ENCODE measurements around the gene KLRC1.
"Not testable (repeated sequence)": the region's sequence is repeated elsewhere in the genome, so short reads cannot be mapped to it uniquely, and the experiment has no call there.

The KLRC1 gene

GRCh38 chr12:10409392-10409791 lies 43.8 kb downstream of the KLRC1 start, which contains the start of gene KLRC4:
Gene KLRC4, minus strand, starts transcription at chr12:10409757. Its CDS starts 182 bp downstream, at chr12:10409575.
- DNase-seq = no peak

GRCh38 chr12:10408842-10409241 lies 44.3 kb downstream of the KLRC1 start:
- DNase-seq = no peak

- DNase-seq = no peak
Observed at GRCh38 chr12:10406725-10407124, 46.5 kb downstream of the KLRC1 start.

DNA sequence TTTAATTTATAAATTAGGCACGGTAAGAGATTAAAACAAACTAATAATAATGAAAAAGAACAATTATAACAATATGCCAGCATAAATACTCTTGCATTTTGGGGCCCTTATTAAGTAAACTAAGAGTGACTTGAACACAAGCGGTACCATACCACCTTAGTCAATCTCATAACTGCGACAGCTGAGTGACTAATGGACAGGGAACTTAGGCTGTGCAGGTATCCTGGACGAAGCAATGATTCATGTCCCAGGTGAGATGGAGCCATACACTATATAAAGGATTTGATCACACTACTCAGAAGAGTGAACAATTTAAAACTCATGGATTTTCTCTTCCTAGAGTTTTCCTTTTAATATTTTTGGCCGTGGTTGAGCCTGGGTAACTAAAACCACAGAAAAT lies 47.9 kb downstream of the KLRC1 start:
- no peak for DNase-seq

- DNase-seq = no peak
Observed at GRCh38 chr12:10404798-10405197, 48.4 kb downstream of the KLRC1 start.

DNA sequence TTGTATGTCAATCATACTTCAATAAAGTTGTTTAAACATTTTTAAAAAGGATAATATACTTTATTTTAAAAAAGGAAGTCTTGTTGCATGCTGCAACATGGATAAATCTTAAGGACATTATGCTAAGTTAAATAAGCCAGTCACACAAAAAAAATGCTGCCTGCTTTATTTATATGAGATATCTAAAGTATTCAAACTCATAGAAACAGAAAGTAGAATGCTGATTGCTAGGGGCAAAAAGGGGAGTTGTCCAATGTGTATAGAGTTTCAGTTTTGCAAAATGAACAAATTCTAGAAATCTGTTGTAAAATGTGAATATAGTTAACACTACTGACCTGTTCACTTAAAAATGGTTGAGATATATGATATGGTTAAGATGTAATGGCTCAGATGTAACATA lies 52.3 kb downstream of the KLRC1 start:
- DNase-seq = no peak

- no peak for DNase-seq
Observed at GRCh38 chr12:10398168-10398567, 55.0 kb downstream of the KLRC1 start.

GRCh38 chr12:10397296-10397695 lies 55.9 kb downstream of the KLRC1 start:
- DNase-seq = no peak

DNA sequence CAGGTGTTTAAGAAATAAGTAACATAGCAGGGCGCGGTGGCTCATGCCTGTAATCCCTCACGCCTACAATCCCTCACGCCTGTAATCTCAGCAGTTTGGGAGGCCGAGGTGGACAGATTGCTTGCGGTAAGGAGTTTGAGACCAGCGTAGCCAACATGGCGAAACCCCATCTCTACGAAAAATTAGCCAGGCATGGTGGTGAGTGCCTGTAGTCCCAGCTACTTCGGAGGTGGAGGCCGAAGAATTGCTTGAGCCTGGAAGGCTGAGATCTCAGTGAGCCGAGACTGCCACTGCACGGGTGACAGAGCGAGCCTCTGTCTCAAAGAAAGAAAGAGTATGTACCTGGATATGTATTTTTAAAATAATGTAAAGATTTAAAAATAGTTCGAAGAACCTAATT lies 57.0 kb downstream of the KLRC1 start:
- DNase-seq = not testable (repeated sequence)

Measured in hematopoietic multipotent progenitor cell treated with erythropoietin and hydrocortisone succinate and interleukin-3 and kit ligand, for 8 days (in vitro differentiated cells).